ENCODE results near the gene CDAN1.

DNA sequence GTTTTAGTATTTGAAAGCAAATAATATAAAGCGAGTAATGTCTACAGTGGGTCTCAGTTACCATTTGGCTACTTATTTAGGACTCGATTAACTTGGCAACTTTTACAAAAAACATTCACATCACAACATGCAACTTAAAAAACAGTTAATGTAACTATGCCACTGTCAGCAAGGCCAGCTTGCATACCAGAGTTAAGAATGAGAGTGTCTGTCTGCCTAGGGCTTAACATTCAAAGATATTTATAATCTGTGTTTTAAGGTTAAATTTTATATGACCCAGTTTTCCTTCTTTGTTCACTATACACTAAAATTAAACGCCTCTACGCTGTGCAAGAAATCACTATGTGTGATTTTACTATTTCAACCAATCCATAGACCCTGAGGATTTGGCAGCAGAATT lies 5.2 kb upstream of the CDAN1 start:
- TF ChIP-seq POLR2A (IDR thresholded peaks at IDR 0.05; ENCODE audit: low read depth, low read length) (no peak), TAF1 (IDR thresholded peaks at IDR 0.05; ENCODE audit: low read depth, low read length) (no peak), POLR2AphosphoS5 (IDR thresholded peaks at IDR 0.05; ENCODE audit: low read depth, low read length) (no peak), POU2F2 (IDR thresholded peaks at IDR 0.05; ENCODE audit: low read depth, low read length) (no peak), SPI1 (IDR thresholded peaks at IDR 0.05; ENCODE audit: low read depth, low read length) (no peak), PAX5 (IDR thresholded peaks at IDR 0.05; ENCODE audit: insufficient read depth, low read length, severe bottlenecking) (no peak)
